ENCODE measurements around the gene UNC50.

- TF ChIP-seq CTCF (IDR thresholded peaks at IDR 0.05; ENCODE audit: poor library complexity, severe bottlenecking) (no peak), POLR2AphosphoS5 (IDR thresholded peaks at IDR 0.05) (no peak), TAF1 (IDR thresholded peaks at IDR 0.05; ENCODE audit: low read depth) (no peak), RAD21 (conservative IDR thresholded peaks at IDR 0.05) (no peak), EP300 (conservative IDR thresholded peaks at IDR 0.05; ENCODE audit: poor library complexity, severe bottlenecking) (no peak), SMC3 (conservative IDR thresholded peaks at IDR 0.05; ENCODE audit: poor library complexity) (no peak), REST (IDR thresholded peaks at IDR 0.05; ENCODE audit: borderline replicate concordance) (no peak)
These were observed 35.7 kb upstream of the UNC50 start for GRCh38 chr2:98572676-98573075.

Data from neural cell (in vitro differentiated cells).